Osteoblast (primary cell): ENCODE data around the gene SLC48A1. TPM values are rescaled to one million over a fixed set of nuclear protein-coding genes. Genes with fewer than 3 reads are reported as not detected.

Experiments used
- DNase-seq: peaks from one replicate; pipeline ENCODE4 v3.0.0; 2011; ENCODE audit warnings: low spot score, mixed read lengths; ENCODE audit not compliant: insufficient read length; ENCODE audit errors: missing footprints
- H2AFZ ChIP-seq: 2 replicates; pipeline ENCODE4 v1.6.0; 2011; ENCODE audit warnings: mild to moderate bottlenecking, low read length
- H3K27ac ChIP-seq: 2 replicates; pipeline ENCODE4 v1.5.1; 2011; ENCODE audit warnings: mild to moderate bottlenecking, low read depth, low read length, moderate library complexity
- H3K27me3 ChIP-seq: 2 replicates; pipeline ENCODE4 v1.6.0; 2012; ENCODE audit warnings: mild to moderate bottlenecking, control low read depth, inconsistent platforms, low read length, moderate library complexity; ENCODE audit not compliant: insufficient read depth
- H3K36me3 ChIP-seq: 2 replicates; pipeline ENCODE4 v1.5.1; 2011; ENCODE audit warnings: mild to moderate bottlenecking, low read length, control low read depth, moderate library complexity; ENCODE audit not compliant: insufficient read depth
- H3K4me1 ChIP-seq: 2 replicates; pipeline ENCODE4 v1.5.1; 2011; ENCODE audit warnings: mild to moderate bottlenecking, low read length, control low read depth, moderate library complexity; ENCODE audit not compliant: insufficient read depth
- H3K4me2 ChIP-seq: 2 replicates; pipeline ENCODE4 v1.6.0; 2011; ENCODE audit warnings: mild to moderate bottlenecking, low read length; ENCODE audit not compliant: insufficient read depth
- H3K4me3 ChIP-seq: fragments of 200-600 bp; sonication (generic); 3 replicates; pipeline ENCODE4 v1.5.1; 2012; ENCODE audit warnings: mild to moderate bottlenecking, low read length, inconsistent platforms; ENCODE audit not compliant: insufficient read depth
- H3K79me2 ChIP-seq: 2 replicates; pipeline ENCODE4 v1.6.0; 2012; ENCODE audit warnings: mild to moderate bottlenecking, low read length, control low read depth, inconsistent platforms; ENCODE audit not compliant: insufficient read depth
- H3K9me3 ChIP-seq: 2 replicates; pipeline ENCODE4 v1.5.1; 2011; ENCODE audit warnings: low read depth, low read length, control low read depth
- H4K20me1 ChIP-seq: 2 replicates; pipeline ENCODE4 v1.6.0; 2012; ENCODE audit warnings: mild to moderate bottlenecking, low read length, control low read depth; ENCODE audit not compliant: insufficient read depth
- CTCF ChIP-seq: IDR thresholded peaks from 2 replicates; pipeline ENCODE4 v1.5.1; 2011; ENCODE audit warnings: mild to moderate bottlenecking, low read depth, low read length, moderate library complexity; ENCODE audit errors: extremely low read depth
- total RNA-seq: library from RNA; depleted of rRNA; stranded (reverse); fragments of >200 nt; gene quantifications from 2 replicates; pipeline ENCODE4 v1.2.3, GENCODE V29; 2012

SLC48A1 gene
- total RNA-seq, 1 donor: 19.2 TPM

GRCh38 chr12:47730341-47730744 is 42.7 kb upstream of the SLC48A1 start:
- Histone ChIP-seq H3K4me2 (peak overlapping the region; percentile 23), H3K4me3 (no peak overlapping the region), H3K9me3 (no peaks in the 10 kb centered on the region), H3K79me2 (no peaks in the 10 kb centered on the region), H4K20me1 (no peaks in the 10 kb centered on the region), H3K36me3 (no peaks in the 10 kb centered on the region), H3K4me1 (peaks cover 44% of the 10 kb centered on the region), H3K27ac (peak overlapping the region; percentile 38), H3K27me3 (no peaks in the 10 kb centered on the region), H2AFZ (no peak overlapping the region)
- peak; percentile 83 for DNase-seq
- TF ChIP-seq CTCF: no peak

GRCh38 chr12:47731723-47732122 is 41.3 kb upstream of the SLC48A1 start:
- Histone ChIP-seq H2AFZ (no peak overlapping the region), H3K9me3 (no peaks in the 10 kb centered on the region), H3K27me3 (no peaks in the 10 kb centered on the region), H4K20me1 (no peaks in the 10 kb centered on the region), H3K79me2 (no peaks in the 10 kb centered on the region), H3K4me2 (no peak overlapping the region), H3K4me3 (no peak overlapping the region), H3K36me3 (no peaks in the 10 kb centered on the region), H3K27ac (no peak overlapping the region), H3K4me1 (peaks cover 40% of the 10 kb centered on the region)
- TF ChIP-seq CTCF: no peak
- no peak for DNase-seq

- DNase-seq: peak; percentile 25
- no peak overlapping the region for H3K4me2 ChIP-seq
- no peak overlapping the region for H3K4me3 ChIP-seq
- no peaks in the 10 kb centered on the region for H3K79me2 ChIP-seq
- peaks cover 40% of the 10 kb centered on the region for H3K4me1 ChIP-seq
- no peak overlapping the region for H2AFZ ChIP-seq
- H3K36me3 ChIP-seq: no peaks in the 10 kb centered on the region
- TF ChIP-seq CTCF: no peak
- no peaks in the 10 kb centered on the region for H3K27me3 ChIP-seq
- H3K9me3 ChIP-seq: no peaks in the 10 kb centered on the region
- no peaks in the 10 kb centered on the region for H4K20me1 ChIP-seq
- H3K27ac ChIP-seq: no peak overlapping the region
These were observed 40.5 kb upstream of the SLC48A1 start for GRCh38 chr12:47732504-47732903.

GRCh38 chr12:47733142-47733541 is 39.9 kb upstream of the SLC48A1 start:
- DNase-seq: peak; percentile 58
- Histone ChIP-seq H4K20me1 (no peaks in the 10 kb centered on the region), H2AFZ (no peak overlapping the region), H3K27me3 (no peaks in the 10 kb centered on the region), H3K9me3 (no peaks in the 10 kb centered on the region), H3K4me1 (peaks cover 41% of the 10 kb centered on the region), H3K36me3 (no peaks in the 10 kb centered on the region), H3K4me3 (no peak overlapping the region), H3K4me2 (no peak overlapping the region), H3K27ac (no peak overlapping the region), H3K79me2 (no peaks in the 10 kb centered on the region)
- TF ChIP-seq CTCF: no peak
